Glutamatergic neuron (in vitro differentiated cells): ENCODE measurements around the gene MT1M. TPM values are rescaled to one million over a fixed set of nuclear protein-coding genes. Genes with fewer than 3 reads are reported as not detected.

ENCODE experiments used
- DNase-seq: peaks from one replicate; pipeline ENCODE4 v3.0.0; 2022
- H3K27ac Mint-ChIP-seq: one replicate; pipeline ENCODE4 v1.8.0; 2020; ENCODE audit warnings: mild to moderate bottlenecking, mixed read lengths, inconsistent platforms; ENCODE audit not compliant: unreplicated experiment
- H3K27me3 Mint-ChIP-seq: one replicate; pipeline ENCODE4 v1.8.0; 2020; ENCODE audit warnings: mild to moderate bottlenecking, moderate library complexity, mixed read lengths, inconsistent platforms; ENCODE audit not compliant: unreplicated experiment
- H3K36me3 Mint-ChIP-seq: one replicate; pipeline ENCODE4 v1.8.0; 2020; ENCODE audit warnings: mild to moderate bottlenecking, mixed read lengths, inconsistent platforms; ENCODE audit not compliant: unreplicated experiment
- H3K4me1 Mint-ChIP-seq: one replicate; pipeline ENCODE4 v1.8.0; 2020; ENCODE audit warnings: mild to moderate bottlenecking, low read depth, mixed read lengths, inconsistent platforms; ENCODE audit not compliant: unreplicated experiment
- H3K4me3 Mint-ChIP-seq: one replicate; pipeline ENCODE4 v1.8.0; 2020; ENCODE audit warnings: mild to moderate bottlenecking, mixed read lengths, inconsistent platforms; ENCODE audit not compliant: unreplicated experiment
- H3K9me3 Mint-ChIP-seq: one replicate; pipeline ENCODE4 v1.8.0; 2020; ENCODE audit warnings: mild to moderate bottlenecking, moderate library complexity, mixed read lengths, inconsistent platforms; ENCODE audit not compliant: unreplicated experiment
- total RNA-seq: library from RNA; stranded (reverse); fragmentation: NEBNext Ultra II Directional; extraction: Animal tissue kit (Norgen Biotek cat#: 25700); gene quantifications from one replicate; pipeline ENCODE4 v1.2.1, GENCODE V29; 2021; ENCODE audit not compliant: unreplicated experiment
- TF ChIP-seq, protein P1 (sequence below): fragments of 200-600 bp; sonication (generic); IDR thresholded peaks from one replicate; pipeline ENCODE4 v1.5.0; 2021; ENCODE audit not compliant: partially characterized antibody, unreplicated experiment

The MT1M gene
- total RNA-seq, 1 donor from 2014 or later: not detected

DNA sequence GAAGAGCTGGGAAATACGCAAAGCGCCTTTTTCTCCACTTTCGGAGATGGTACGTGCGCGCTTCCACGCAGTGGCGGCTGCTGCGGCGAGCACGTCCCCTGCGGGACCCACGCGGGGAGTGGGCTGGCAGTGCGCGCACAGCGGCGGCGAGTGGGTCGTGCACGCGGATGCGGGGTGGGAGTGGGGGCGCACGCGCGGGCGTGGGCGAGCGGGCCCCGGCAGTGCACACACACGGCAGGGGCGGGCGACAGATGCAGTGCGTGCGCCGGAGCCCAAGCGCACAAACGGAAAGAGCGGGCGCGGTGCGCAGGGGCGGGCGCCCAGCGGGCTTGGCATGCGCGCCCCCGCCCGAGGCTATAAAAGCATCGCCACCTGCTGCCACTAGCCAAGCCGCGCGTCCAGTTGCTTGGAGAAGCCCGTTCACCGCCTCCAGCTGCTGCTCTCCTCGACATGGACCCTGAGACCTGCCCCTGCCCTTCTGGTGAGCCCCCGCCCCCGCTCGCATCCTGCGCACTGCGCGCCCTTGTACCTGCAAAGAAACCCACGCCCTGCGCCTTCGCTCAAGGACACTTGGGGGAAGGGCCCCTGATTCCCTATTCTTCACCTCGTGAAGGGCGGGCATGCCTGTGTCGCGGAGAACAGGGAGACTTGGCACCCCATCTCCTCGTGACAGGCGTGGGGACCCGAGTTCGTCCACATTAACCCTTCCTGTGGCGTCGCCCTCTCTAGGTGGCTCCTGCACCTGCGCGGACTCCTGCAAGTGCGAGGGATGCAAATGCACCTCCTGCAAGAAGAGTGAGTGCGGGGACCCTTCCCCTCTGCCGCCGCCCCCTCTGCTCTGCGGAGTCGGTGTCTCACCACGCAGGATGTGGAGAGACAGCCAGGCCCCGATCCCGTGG is 43.1 kb upstream of the MT1M start, which contains the start of gene MT3:
Gene MT3, plus strand, starts transcription at position 388 of the 899 bp plus-strand sequence. Its CDS starts 63 bp downstream, at position 451.
- Mint-ChIP-seq H3K4me3 (peak within 1 kb of the TSS; percentile 94), H3K36me3 (no peaks in the 10 kb centered on the region), H3K4me1 (no peaks in the 10 kb centered on the region), H3K27ac (no peak within 1 kb of the TSS), H3K9me3 (peaks cover 15% of the 10 kb centered on the region), H3K27me3 (peaks cover 14% of the 10 kb centered on the region)
- peak; percentile 70 for DNase-seq
- TF ChIP-seq, protein P1, sequence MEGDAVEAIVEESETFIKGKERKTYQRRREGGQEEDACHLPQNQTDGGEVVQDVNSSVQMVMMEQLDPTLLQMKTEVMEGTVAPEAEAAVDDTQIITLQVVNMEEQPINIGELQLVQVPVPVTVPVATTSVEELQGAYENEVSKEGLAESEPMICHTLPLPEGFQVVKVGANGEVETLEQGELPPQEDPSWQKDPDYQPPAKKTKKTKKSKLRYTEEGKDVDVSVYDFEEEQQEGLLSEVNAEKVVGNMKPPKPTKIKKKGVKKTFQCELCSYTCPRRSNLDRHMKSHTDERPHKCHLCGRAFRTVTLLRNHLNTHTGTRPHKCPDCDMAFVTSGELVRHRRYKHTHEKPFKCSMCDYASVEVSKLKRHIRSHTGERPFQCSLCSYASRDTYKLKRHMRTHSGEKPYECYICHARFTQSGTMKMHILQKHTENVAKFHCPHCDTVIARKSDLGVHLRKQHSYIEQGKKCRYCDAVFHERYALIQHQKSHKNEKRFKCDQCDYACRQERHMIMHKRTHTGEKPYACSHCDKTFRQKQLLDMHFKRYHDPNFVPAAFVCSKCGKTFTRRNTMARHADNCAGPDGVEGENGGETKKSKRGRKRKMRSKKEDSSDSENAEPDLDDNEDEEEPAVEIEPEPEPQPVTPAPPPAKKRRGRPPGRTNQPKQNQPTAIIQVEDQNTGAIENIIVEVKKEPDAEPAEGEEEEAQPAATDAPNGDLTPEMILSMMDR: no peak

DNA sequence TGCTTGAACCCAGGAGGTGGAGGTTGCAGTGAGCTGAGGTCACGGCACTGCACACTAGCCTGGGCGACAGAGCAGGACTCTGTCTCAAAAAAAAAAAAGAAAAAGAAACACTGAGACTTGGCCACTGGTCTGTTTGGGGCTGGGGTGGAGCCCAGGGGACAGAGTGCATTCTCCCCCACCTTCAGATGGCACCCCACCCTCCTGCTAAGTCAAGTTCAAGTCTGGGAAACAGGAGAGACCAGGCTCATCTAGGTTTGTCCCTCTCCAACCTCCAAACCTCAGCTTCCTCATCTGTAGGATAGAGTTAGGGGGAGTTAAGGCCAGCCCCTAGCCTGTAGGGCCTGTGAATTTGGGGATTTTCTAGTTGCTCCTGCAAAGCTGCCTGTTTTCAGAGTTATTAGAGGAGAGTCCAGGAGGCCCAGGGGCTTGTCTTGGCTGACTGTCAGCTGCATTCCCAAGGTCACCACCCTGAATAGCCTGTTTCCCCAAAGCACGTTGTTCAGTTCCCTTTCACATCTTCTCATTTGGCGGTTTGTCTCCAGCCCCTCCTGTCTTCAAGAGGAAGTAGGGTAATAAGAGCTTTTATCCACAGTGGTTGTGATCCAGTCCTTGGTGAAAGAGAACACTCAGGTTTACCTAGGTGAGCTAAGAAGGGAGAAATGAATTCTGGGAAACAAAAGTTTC is 40.9 kb upstream of the MT1M start:
- no peaks in the 10 kb centered on the region for H3K4me1 Mint-ChIP-seq
- DNase-seq: no peak
- H3K36me3 Mint-ChIP-seq: no peaks in the 10 kb centered on the region
- H3K27ac Mint-ChIP-seq: no peak overlapping the region
- no peak overlapping the region for H3K4me3 Mint-ChIP-seq
- TF ChIP-seq, protein P1: no peak
- peaks cover 13% of the 10 kb centered on the region for H3K9me3 Mint-ChIP-seq
- H3K27me3 Mint-ChIP-seq: peaks cover 12% of the 10 kb centered on the region

DNA sequence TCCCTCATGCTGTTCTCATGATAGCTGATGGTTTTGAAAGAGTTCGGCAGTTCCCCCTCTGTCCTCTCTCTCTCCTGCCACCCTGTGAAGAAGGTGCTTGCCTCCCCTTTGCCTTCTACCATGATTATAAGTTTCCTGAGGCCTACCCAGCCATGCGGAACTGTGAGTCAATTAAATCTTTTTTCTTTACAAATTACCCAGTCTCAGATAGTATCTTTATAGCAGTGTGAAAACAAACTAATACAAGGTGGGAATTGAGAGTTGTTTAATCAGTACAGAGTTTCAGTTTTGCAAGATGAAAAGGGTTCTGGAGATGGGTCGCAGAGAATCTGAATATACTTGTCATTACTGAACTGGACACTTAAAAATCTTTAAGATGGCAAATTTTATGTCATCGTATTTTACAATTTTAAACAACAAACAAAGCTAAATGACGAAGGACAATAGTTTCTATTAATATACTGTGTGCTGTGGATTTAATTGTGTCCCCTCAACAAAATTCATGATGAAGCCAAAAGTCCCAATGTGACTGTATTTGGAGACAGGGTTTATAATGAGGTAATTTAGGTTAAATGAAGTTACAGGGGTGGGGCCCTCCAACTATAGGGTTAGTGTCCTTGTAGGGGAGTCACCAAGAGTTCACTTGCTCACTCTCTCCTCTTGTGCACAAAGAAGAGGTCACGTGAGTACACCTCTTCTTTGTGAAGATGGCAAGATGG is 38.7 kb upstream of the MT1M start:
- peaks cover 7% of the 10 kb centered on the region for H3K27me3 Mint-ChIP-seq
- H3K4me1 Mint-ChIP-seq: no peaks in the 10 kb centered on the region
- DNase-seq: no peak

DNA sequence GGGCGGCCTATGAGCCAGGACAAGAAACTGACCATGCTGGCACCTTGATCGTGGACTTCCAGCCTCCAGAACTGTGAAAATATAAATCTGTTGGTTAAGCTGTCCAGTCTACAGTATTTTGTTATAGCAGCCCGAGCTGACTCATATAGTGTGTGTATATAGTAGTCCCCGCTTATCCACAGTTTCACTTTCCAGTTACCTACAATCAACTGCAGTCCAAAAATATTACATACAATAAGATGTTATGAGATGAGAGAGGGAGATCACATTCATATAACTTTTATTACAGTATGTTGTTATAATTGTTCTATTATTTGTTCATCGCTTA is 38.2 kb upstream of the MT1M start:
- Mint-ChIP-seq H3K27me3 (peaks cover 5% of the 10 kb centered on the region), H3K4me1 (no peaks in the 10 kb centered on the region), H3K9me3 (peaks cover 9% of the 10 kb centered on the region), H3K4me3 (no peak overlapping the region), H3K27ac (no peak overlapping the region), H3K36me3 (no peaks in the 10 kb centered on the region)
- no peak for DNase-seq
- TF ChIP-seq, protein P1: no peak

More for the DNA sequence above, 38.7 kb upstream of the MT1M start:
- H3K36me3 Mint-ChIP-seq: no peaks in the 10 kb centered on the region
- TF ChIP-seq, protein P1: no peak
- peaks cover 11% of the 10 kb centered on the region for H3K9me3 Mint-ChIP-seq
- H3K27ac Mint-ChIP-seq: no peak overlapping the region
- no peak overlapping the region for H3K4me3 Mint-ChIP-seq
